Measurements from ENCODE around the gene TMCC1.

Gene TMCC1

DNA sequence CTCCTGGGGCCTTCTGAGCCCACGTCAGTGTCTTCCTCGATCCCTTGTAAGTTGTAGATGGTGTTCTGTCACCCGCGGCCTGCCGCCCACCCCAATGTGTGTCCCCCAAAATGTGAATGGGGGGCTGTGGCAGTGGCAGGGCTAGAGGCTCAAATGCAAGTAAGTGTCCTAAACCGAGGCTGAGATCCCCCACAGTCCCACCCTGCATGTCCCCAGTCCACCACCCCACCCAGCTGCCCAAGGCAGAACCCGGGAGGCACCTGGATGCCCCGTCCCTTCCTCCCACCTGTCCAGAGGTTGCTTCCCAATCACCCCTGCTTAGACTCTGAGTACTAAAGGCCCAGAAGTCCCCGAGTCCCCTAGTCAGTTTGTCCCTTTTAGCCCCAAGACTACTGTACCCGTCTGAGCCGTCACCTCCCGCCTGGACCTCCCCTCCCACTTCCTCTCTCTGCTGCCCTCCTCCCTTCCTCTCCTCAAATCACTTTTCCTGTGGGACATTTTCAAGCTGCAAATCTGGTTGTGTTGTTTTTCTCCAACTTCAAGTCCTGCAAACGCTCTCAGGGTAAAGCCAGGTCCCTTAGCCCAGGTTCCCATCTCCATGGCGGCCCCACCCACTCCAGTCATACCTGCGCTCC lies 275.2 kb downstream of the TMCC1 start:
- TF ChIP-seq ZFP3 (CRISPR knock-in tag; IDR thresholded peaks at IDR 0.05) (no peak), GLIS3 (CRISPR knock-in tag; IDR thresholded peaks at IDR 0.05) (no peak), ZNF8 (CRISPR knock-in tag; IDR thresholded peaks at IDR 0.05) (no peak), TCF4 (CRISPR knock-in tag; IDR thresholded peaks at IDR 0.05; ENCODE audit: borderline replicate concordance) (no peak), ESRRG (CRISPR knock-in tag; IDR thresholded peaks at IDR 0.05) (no peak), CSDC2 (CRISPR knock-in tag; IDR thresholded peaks at IDR 0.05) (no peak), PPARA (CRISPR knock-in tag; IDR thresholded peaks at IDR 0.05; ENCODE audit: borderline replicate concordance) (no peak), TOX (CRISPR knock-in tag; IDR thresholded peaks at IDR 0.05; ENCODE audit: borderline replicate concordance) (no peak), ZC3H10 (CRISPR knock-in tag; IDR thresholded peaks at IDR 0.05) (no peak), ZNF565 (CRISPR knock-in tag; conservative IDR thresholded peaks at IDR 0.05; ENCODE audit: low read depth) (no peak), RARB (CRISPR knock-in tag; IDR thresholded peaks at IDR 0.05) (no peak), ISL1 (CRISPR knock-in tag; IDR thresholded peaks at IDR 0.05) (no peak)
- TF ChIP-seq, protein P1, sequence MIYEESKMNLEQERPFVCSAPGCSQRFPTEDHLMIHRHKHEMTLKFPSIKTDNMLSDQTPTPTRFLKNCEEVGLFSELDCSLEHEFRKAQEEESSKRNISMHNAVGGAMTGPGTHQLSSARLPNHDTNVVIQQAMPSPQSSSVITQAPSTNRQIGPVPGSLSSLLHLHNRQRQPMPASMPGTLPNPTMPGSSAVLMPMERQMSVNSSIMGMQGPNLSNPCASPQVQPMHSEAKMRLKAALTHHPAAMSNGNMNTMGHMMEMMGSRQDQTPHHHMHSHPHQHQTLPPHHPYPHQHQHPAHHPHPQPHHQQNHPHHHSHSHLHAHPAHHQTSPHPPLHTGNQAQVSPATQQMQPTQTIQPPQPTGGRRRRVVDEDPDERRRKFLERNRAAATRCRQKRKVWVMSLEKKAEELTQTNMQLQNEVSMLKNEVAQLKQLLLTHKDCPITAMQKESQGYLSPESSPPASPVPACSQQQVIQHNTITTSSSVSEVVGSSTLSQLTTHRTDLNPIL (CRISPR knock-in tag; IDR thresholded peaks at IDR 0.05; ENCODE audit: low read depth): no peak
- TF ChIP-seq, protein P2, sequence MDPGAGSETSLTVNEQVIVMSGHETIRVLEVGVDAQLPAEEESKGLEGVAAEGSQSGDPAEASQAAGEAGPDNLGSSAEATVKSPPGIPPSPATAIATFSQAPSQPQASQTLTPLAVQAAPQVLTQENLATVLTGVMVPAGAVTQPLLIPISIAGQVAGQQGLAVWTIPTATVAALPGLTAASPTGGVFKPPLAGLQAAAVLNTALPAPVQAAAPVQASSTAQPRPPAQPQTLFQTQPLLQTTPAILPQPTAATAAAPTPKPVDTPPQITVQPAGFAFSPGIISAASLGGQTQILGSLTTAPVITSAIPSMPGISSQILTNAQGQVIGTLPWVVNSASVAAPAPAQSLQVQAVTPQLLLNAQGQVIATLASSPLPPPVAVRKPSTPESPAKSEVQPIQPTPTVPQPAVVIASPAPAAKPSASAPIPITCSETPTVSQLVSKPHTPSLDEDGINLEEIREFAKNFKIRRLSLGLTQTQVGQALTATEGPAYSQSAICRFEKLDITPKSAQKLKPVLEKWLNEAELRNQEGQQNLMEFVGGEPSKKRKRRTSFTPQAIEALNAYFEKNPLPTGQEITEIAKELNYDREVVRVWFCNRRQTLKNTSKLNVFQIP (CRISPR knock-in tag; IDR thresholded peaks at IDR 0.05; ENCODE audit: borderline replicate concordance, low read depth): no peak
- ATAC-seq: no peak

DNA sequence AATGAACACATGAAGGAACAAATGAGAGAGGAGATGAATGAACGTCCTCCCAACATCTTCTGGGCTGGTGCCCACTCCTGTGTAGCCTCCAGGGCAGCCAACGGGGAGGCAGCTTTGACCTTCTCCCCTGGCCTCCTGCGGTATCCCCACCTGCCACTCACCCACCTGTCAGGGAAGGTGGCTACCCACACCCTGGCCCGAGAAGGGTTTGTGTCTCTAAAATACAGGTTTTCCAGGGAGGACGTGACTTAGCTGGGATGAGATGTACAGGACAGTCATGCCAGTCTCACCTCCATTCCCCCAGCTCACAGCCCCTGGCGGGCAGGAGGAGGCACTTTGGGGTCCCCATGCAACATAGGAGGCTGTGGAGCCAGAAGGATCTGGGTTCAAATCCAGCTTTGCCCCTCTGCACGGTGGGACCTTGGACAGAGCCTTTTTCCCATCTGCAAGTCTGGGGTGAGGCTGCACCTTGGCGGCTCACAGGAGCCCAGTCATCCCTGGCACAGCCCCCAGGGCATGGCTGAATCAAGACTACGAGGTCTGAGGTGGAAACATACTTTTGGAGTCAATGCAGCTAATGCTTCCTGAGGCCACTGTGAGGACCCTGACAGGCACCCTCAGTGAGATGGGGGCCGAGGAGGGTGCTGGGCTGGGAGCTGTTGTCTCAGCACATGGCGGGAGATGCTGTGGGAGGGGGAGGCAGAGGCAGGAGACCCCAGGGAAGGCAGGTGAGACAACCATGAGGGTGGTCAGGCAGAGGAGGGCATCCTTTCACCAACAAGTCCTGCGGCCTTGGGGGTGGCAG lies 275.9 kb downstream of the TMCC1 start:
- TF ChIP-seq, protein P3, sequence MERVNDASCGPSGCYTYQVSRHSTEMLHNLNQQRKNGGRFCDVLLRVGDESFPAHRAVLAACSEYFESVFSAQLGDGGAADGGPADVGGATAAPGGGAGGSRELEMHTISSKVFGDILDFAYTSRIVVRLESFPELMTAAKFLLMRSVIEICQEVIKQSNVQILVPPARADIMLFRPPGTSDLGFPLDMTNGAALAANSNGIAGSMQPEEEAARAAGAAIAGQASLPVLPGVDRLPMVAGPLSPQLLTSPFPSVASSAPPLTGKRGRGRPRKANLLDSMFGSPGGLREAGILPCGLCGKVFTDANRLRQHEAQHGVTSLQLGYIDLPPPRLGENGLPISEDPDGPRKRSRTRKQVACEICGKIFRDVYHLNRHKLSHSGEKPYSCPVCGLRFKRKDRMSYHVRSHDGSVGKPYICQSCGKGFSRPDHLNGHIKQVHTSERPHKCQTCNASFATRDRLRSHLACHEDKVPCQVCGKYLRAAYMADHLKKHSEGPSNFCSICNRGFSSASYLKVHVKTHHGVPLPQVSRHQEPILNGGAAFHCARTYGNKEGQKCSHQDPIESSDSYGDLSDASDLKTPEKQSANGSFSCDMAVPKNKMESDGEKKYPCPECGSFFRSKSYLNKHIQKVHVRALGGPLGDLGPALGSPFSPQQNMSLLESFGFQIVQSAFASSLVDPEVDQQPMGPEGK (CRISPR knock-in tag; IDR thresholded peaks at IDR 0.05; ENCODE audit: borderline replicate concordance): no peak
- TF ChIP-seq ZC3H10 (CRISPR knock-in tag; IDR thresholded peaks at IDR 0.05) (no peak), CSDC2 (CRISPR knock-in tag; IDR thresholded peaks at IDR 0.05) (no peak), TCF4 (CRISPR knock-in tag; IDR thresholded peaks at IDR 0.05; ENCODE audit: borderline replicate concordance) (no peak), GLIS3 (CRISPR knock-in tag; IDR thresholded peaks at IDR 0.05) (no peak), SNAI2 (CRISPR knock-in tag; IDR thresholded peaks at IDR 0.05) (no peak), ARNTL (CRISPR knock-in tag; IDR thresholded peaks at IDR 0.05; ENCODE audit: borderline replicate concordance, low read depth) (no peak), PPARA (CRISPR knock-in tag; IDR thresholded peaks at IDR 0.05; ENCODE audit: borderline replicate concordance) (no peak), ESRRG (CRISPR knock-in tag; IDR thresholded peaks at IDR 0.05) (no peak), OSR1 (CRISPR knock-in tag; IDR thresholded peaks at IDR 0.05) (no peak), ZNF565 (CRISPR knock-in tag; conservative IDR thresholded peaks at IDR 0.05; ENCODE audit: low read depth) (no peak), ISL1 (CRISPR knock-in tag; IDR thresholded peaks at IDR 0.05) (no peak), RARB (CRISPR knock-in tag; IDR thresholded peaks at IDR 0.05) (no peak), ZNF70 (CRISPR knock-in tag; IDR thresholded peaks at IDR 0.05) (no peak), BACH2 (CRISPR knock-in tag; IDR thresholded peaks at IDR 0.05; ENCODE audit: borderline replicate concordance) (no peak), TOX (CRISPR knock-in tag; IDR thresholded peaks at IDR 0.05; ENCODE audit: borderline replicate concordance) (no peak), ZFP30 (CRISPR knock-in tag; IDR thresholded peaks at IDR 0.05) (no peak)
- TF ChIP-seq, protein P2 (CRISPR knock-in tag; IDR thresholded peaks at IDR 0.05; ENCODE audit: borderline replicate concordance, low read depth): no peak
- TF ChIP-seq, protein P4, sequence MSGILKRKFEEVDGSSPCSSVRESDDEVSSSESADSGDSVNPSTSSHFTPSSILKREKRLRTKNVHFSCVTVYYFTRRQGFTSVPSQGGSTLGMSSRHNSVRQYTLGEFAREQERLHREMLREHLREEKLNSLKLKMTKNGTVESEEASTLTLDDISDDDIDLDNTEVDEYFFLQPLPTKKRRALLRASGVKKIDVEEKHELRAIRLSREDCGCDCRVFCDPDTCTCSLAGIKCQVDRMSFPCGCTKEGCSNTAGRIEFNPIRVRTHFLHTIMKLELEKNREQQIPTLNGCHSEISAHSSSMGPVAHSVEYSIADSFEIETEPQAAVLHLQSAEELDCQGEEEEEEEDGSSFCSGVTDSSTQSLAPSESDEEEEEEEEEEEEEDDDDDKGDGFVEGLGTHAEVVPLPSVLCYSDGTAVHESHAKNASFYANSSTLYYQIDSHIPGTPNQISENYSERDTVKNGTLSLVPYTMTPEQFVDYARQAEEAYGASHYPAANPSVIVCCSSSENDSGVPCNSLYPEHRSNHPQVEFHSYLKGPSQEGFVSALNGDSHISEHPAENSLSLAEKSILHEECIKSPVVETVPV (CRISPR knock-in tag; IDR thresholded peaks at IDR 0.05): no peak
- TF ChIP-seq, protein P1 (CRISPR knock-in tag; IDR thresholded peaks at IDR 0.05; ENCODE audit: low read depth): no peak
- no peak for ATAC-seq
